Aorta (tissue), 5 donors: Measurements from ENCODE around the gene KRTAP4-16. TPM values are rescaled to one million over a fixed set of nuclear protein-coding genes. Genes with fewer than 3 reads are reported as not detected.
"Not testable (repeated sequence)": the region's sequence is repeated elsewhere in the genome, so short reads cannot be mapped to it uniquely, and the experiment has no call there.

Source experiments
- ATAC-seq: fragments of 200-7000 bp; cut with Tn5 transposase; one replicate; pipeline ENCODE4 v1.9.1; 2022; ENCODE audit warnings: moderate library complexity; ENCODE audit not compliant: low FRiP score
- DNase-seq, 2 donors: peaks; one replicate each; pipeline ENCODE4 v3.0.0-alpha.2; 2020
- H3K27ac ChIP-seq, 2 donors: one replicate each; pipeline ENCODE4 v1.5.1; 2013; ENCODE audit warnings: low read length in 2 of 2, mild to moderate bottlenecking in 2 of 2, moderate library complexity in 2 of 2, control low read depth in 1 of 2, inconsistent platforms in 1 of 2, low read depth in 1 of 2
- H3K27me3 ChIP-seq, 2 donors: one replicate each; pipeline ENCODE4 v1.6.1; 2013; ENCODE audit warnings: control low read depth in 1 of 2, low read length in 1 of 2, mild to moderate bottlenecking in 1 of 2, moderate library complexity in 1 of 2; ENCODE audit not compliant: insufficient read depth in 2 of 2, control insufficient read depth in 1 of 2
- H3K36me3 ChIP-seq, 2 donors: one replicate each; pipeline ENCODE4 v1.6.1; 2013; ENCODE audit warnings: control low read depth in 1 of 2, low read length in 1 of 2, mild to moderate bottlenecking in 1 of 2; ENCODE audit not compliant: insufficient read depth in 2 of 2, control insufficient read depth in 1 of 2
- H3K4me1 ChIP-seq, 2 donors: one replicate each; pipeline ENCODE4 v1.6.1; 2013; ENCODE audit warnings: low read length in 2 of 2, control low read depth in 1 of 2, mild to moderate bottlenecking in 1 of 2, moderate library complexity in 1 of 2; ENCODE audit not compliant: insufficient read depth in 2 of 2, control insufficient read depth in 1 of 2
- H3K4me3 ChIP-seq, 2 donors: one replicate each; pipeline ENCODE4 v1.5.1; 2013; ENCODE audit warnings: low read length in 2 of 2, control low read depth in 1 of 2, mild to moderate bottlenecking in 1 of 2
- H3K9me3 ChIP-seq: one replicate; pipeline ENCODE4 v1.6.1; 2013; ENCODE audit warnings: mild to moderate bottlenecking, low read length; ENCODE audit not compliant: control insufficient read depth
- WGBS, 2 donors: extraction: QIAGEN DNeasy Blood & Tissue Kit; methylation state at CpG; one replicate each; pipeline ENCODE4 v1.1.7; 2013; 5-methylcytosine and 5-hydroxymethylcytosine counted together
- intact Hi-C, 2 donors: fragments of 100-400 bp; cut with DNase I; formaldehyde crosslinking; loops; one replicate each; pipeline versions ENCODE4 v1.14.2 to v1.15.0; 2022
- polyA plus RNA-seq, 2 donors: library from polyadenylated mRNA; stranded (reverse); fragments of 200-250 nt; gene quantifications; one replicate each; pipeline ENCODE4 v1.2.3, GENCODE V29; 2013
- total RNA-seq, 2 donors: library from RNA; stranded (reverse); fragmentation: NEBNext Ultra II Directional; extraction: Animal tissue kit (Norgen Biotek cat#: 25700); gene quantifications; one replicate each; pipeline ENCODE4 v1.2.1, GENCODE V29; 2021
- donor health status: healthy with polysubstance abuse.
- donor health status: Bipolar disorder and iron deficiency.
- donor health status: DM: no; HTN: no; CAD: no.
- donor health status: DM: no; HTN: no; CAD: no.
- donor health status: DM: yes; HTN: yes; CAD: no.

The KRTAP4-16 gene
- total and polyA plus RNA-seq, 4 donors: not detected

GRCh38 chr17:41088760-41089352 is 13.2 kb downstream of the KRTAP4-16 start:
- H3K36me3 ChIP-seq, H3K4me1 ChIP-seq, H3K9me3 ChIP-seq, H3K4me3 ChIP-seq, H3K27ac ChIP-seq, ATAC-seq, DNase-seq, H3K27me3 ChIP-seq, intact Hi-C loops: not testable (repeated sequence)
- WGBS, 2 donors: 34 to 60% methylated on average over 4 of the region's 4 CpGs

DNA sequence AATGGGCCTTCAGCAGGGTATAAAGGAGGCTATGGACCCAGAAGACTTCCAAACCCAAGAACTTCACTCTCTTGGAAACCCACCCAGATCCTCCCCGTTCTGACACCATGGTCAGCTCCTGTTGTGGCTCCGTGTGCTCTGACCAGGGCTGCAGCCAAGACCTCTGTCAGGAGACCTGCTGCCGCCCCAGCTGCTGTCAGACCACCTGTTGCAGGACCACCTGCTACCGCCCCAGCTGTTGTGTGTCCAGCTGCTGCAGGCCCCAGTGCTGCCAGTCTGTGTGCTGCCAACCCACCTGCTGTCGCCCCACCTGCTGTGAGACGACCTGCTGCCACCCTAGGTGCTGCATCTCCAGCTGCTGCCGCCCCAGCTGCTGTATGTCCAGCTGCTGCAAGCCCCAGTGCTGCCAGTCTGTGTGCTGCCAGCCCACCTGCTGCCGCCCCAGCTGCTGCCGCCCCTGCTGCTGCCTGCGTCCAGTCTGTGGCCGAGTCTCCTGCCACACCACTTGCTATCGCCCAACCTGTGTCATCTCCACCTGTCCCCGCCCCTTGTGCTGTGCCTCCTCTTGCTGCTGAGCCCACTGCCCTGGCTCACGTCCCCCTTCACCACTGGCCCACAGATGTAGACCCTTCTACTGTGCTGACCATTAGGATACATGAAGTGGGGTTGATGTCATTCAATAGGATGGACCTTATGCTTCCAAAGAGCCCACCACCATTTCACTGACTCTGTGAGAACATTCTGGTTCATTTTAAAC is 17.7 kb downstream of the KRTAP4-16 start, which contains the start of gene KRTAP4-7:
TSS of gene KRTAP4-7 (plus strand) at position 51 of the 757 bp plus-strand sequence. CDS start at position 108, 57 bp downstream.
- H3K4me3 ChIP-seq, ATAC-seq, H3K4me1 ChIP-seq, H3K27ac ChIP-seq, intact Hi-C loops, DNase-seq, H3K27me3 ChIP-seq, H3K9me3 ChIP-seq, H3K36me3 ChIP-seq: not testable (repeated sequence)
- WGBS, 2 donors: 66 to 78% methylated on average over 10 to 14 of the region's 14 CpGs

GRCh38 chr17:41083427-41083826 is 18.6 kb downstream of the KRTAP4-16 start:
- ATAC-seq, H3K9me3 ChIP-seq, H3K36me3 ChIP-seq, H3K4me1 ChIP-seq, H3K4me3 ChIP-seq, intact Hi-C loops, H3K27ac ChIP-seq, DNase-seq, H3K27me3 ChIP-seq: not testable (repeated sequence)
- 60 to 75% methylated on average over 2 of the region's 2 CpGs for WGBS, 2 donors

DNA sequence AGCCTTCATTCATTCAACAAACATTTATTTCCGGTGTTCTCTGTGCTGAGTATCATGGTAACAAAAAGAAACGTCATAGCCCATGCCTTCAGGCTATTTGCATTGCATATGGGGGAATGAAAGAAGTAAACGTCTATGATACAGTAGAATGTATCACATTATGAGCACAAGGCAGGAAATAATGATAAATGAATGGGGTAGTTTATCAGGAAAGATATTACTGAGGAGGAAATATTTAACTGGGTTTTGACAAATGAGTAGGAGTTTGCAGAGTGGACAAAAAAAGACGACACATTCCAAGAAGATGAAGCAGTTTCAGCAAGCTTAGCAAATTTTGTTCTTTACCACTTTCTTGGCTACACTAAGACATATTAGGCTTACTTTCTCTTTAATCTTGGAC is 19.4 kb downstream of the KRTAP4-16 start:
- intact Hi-C loops: no loop called here
- Histone ChIP-seq H3K4me1 (no peaks in the 10 kb centered on the region), H3K27me3 (no peaks in the 10 kb centered on the region), H3K9me3 (no peaks in the 10 kb centered on the region), H3K27ac (no peak overlapping the region), H3K36me3 (no peaks in the 10 kb centered on the region), H3K4me3 (no peak overlapping the region)
- ATAC-seq (no peak), DNase-seq (no peak)
- 40 to 48% methylated on average over 4 of the region's 4 CpGs for WGBS, 2 donors

GRCh38 chr17:41076788-41077187 is 25.2 kb downstream of the KRTAP4-16 start:
- intact Hi-C loops: no loop called here
- no peaks in the 10 kb centered on the region for H3K9me3 ChIP-seq
- H3K36me3 ChIP-seq: no peaks in the 10 kb centered on the region
- DNase-seq (no peak), ATAC-seq (no peak)
- no peak overlapping the region for H3K4me3 ChIP-seq
- H3K27me3 ChIP-seq: no peaks in the 10 kb centered on the region
- no peaks in the 10 kb centered on the region for H3K4me1 ChIP-seq
- no peak overlapping the region for H3K27ac ChIP-seq

DNA sequence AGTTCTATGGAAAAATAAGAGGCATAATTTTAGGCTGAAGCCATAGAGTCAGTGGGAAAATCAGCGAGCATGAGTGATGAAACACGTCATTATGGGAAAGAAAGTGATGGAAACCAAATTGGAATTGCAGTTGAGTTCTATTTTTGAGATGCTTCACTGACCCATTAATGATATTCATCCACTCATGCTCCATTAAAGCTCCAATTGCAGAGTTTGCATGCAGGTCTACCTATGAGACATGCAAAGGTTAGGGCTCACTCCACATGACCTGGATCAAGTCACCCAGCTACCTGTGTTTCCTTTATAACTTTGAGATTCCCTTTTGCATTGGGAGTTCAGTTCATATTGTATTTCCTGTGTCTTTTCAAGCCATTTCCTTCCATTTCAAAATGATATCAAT is 28.3 kb downstream of the KRTAP4-16 start:
- Histone ChIP-seq H3K27me3 (no peaks in the 10 kb centered on the region), H3K36me3 (no peaks in the 10 kb centered on the region), H3K27ac (no peak overlapping the region), H3K4me3 (no peak overlapping the region), H3K4me1 (no peaks in the 10 kb centered on the region), H3K9me3 (no peaks in the 10 kb centered on the region)
- DNase-seq (no peak), ATAC-seq (no peak)
- WGBS, 2 donors: 84% methylated on average over 2 of the region's 2 CpGs
- intact Hi-C loops: no loop called here

- DNase-seq (no peak), ATAC-seq (no peak)
- intact Hi-C loops: no loop called here
- 90% methylated on average over 5 of the region's 5 CpGs for WGBS, 2 donors
- Histone ChIP-seq H3K36me3 (no peaks in the 10 kb centered on the region), H3K9me3 (no peaks in the 10 kb centered on the region), H3K4me1 (no peaks in the 10 kb centered on the region), H3K27me3 (no peaks in the 10 kb centered on the region), H3K4me3 (no peak overlapping the region), H3K27ac (no peak overlapping the region)
These were observed 30.2 kb downstream of the KRTAP4-16 start for GRCh38 chr17:41071606-41072360.

DNA sequence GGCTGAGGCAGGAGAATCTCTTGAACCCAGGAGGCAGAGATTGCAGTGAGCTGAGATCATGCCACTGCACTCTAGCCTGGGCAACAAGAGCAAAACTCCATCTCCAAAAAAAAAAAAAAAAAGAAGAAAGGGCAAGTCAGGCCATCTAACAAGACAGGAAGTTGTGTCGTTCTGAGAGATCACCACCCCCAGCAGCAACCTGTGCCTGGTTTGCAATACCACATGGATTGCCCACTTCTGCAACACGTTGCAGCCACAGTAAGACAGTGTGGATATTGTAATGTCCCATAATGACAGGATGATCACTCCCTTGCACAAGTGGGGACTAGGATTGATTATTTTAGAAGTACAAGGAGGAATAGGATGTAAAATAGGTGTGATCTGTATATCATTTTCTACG is 33.0 kb downstream of the KRTAP4-16 start:
- no peaks in the 10 kb centered on the region for H3K36me3 ChIP-seq
- DNase-seq (no peak), ATAC-seq (no peak)
- 76 to 78% methylated on average over 3 of the region's 3 CpGs for WGBS, 2 donors
- intact Hi-C loops: no loop called here
- H3K4me3 ChIP-seq: no peak overlapping the region
- no peaks in the 10 kb centered on the region for H3K27me3 ChIP-seq
- H3K9me3 ChIP-seq: no peaks in the 10 kb centered on the region
- H3K27ac ChIP-seq: no peak overlapping the region
- H3K4me1 ChIP-seq: no peaks in the 10 kb centered on the region
